ENCODE results near the gene CASKIN1. TPM values are rescaled to one million over a fixed set of nuclear protein-coding genes. Genes with fewer than 3 reads are reported as not detected.

The CASKIN1 gene
- total RNA-seq, 1 experiment from 2014 or later, result 7.9 TPM

- no peak overlapping the region for H3K27ac Mint-ChIP-seq
Measured at GRCh38 chr16:2178321-2179106, 17.9 kb downstream of the CASKIN1 start.

More at GRCh38 chr16:2178321-2179106, 17.9 kb downstream of the CASKIN1 start:
- no peak overlapping the region for H3K27ac ChIP-seq (ENCODE audit: insufficient read length, low read depth, low read length)
- no peak overlapping the region for H3K9ac ChIP-seq (ENCODE audit: extremely low read depth, insufficient read length, low read length)
- H3K79me2 ChIP-seq (ENCODE audit: insufficient read depth, low read length), result no peaks in the 10 kb centered on the region
- no peak overlapping the region for H3T11ph ChIP-seq (ENCODE audit: low read length)
- no peak overlapping the region for H3K4ac ChIP-seq (ENCODE audit: low read depth, low read length)
- WGBS (ENCODE audit: extremely low coverage, insufficient read length, low lambda C conversion rate), result no CpG with 5 or more reads among the region's 106 CpGs
- H4K91ac ChIP-seq (ENCODE audit: insufficient read length, low read depth, low read length), result no peak overlapping the region
- no peak overlapping the region for H2BK20ac ChIP-seq (ENCODE audit: low read depth, low read length, poor library complexity, severe bottlenecking)
- H4K8ac ChIP-seq (replicated peaks; ENCODE audit: insufficient read length, low read depth, low read length), result no peak overlapping the region
- no peak overlapping the region for H3K18ac ChIP-seq (ENCODE audit: insufficient read length, low read depth, low read length)
- Mint-ChIP-seq H3K4me1 (peaks cover 3 to 7% of the 10 kb centered on the region in 2 experiments), H3K27me3 (ENCODE audit: low read depth) (no peaks in the 10 kb centered on the region), H3K9me3 (no peaks in the 10 kb centered on the region), H3K4me3 (peak overlapping the region in 1 of 2 experiments; percentile 20; a peak in 1 of 5 replicates), H3K36me3 (ENCODE audit: insufficient read depth in 1 of 3, low read depth in 3 of 3) (peaks cover 10 to 36% (median 34%) of the 10 kb centered on the region in 3 experiments)
- DNase-seq, result peak; percentile 92
- H4K20me1 ChIP-seq (ENCODE audit: control insufficient read depth, insufficient read depth, insufficient read length), result no peaks in the 10 kb centered on the region
- H3K23me2 ChIP-seq (ENCODE audit: insufficient read length, low read depth, low read length, poor library complexity, severe bottlenecking), result peaks cover 4% of the 10 kb centered on the region
- no peaks in the 10 kb centered on the region for H3K4me1 ChIP-seq (ENCODE audit: insufficient read depth, low read length)
- no peaks in the 10 kb centered on the region for H3K9me3 ChIP-seq (ENCODE audit: control insufficient read depth, low read depth, low read length)
- no peak overlapping the region for H2BK120ac ChIP-seq (ENCODE audit: low read depth, low read length, poor library complexity, severe bottlenecking)
- no peak overlapping the region for H3K56ac ChIP-seq (ENCODE audit: insufficient read length, low read depth, low read length)
- H2BK15ac ChIP-seq (ENCODE audit: low read depth, low read length), result no peak overlapping the region
- no peak overlapping the region for H2AK5ac ChIP-seq (ENCODE audit: insufficient read length, low read length)
- no peak overlapping the region for H2AFZ ChIP-seq (ENCODE audit: low read length)
- no peaks in the 10 kb centered on the region for H3K79me1 ChIP-seq (ENCODE audit: insufficient read depth, low read depth, low read length, poor library complexity, severe bottlenecking)
- H3K23ac ChIP-seq (ENCODE audit: insufficient read length, low read depth, low read length), result no peak overlapping the region
- TF ChIP-seq CTCF (conservative IDR thresholded peaks at IDR 0.05), result no peak
- H3K4me2 ChIP-seq (ENCODE audit: insufficient read depth, insufficient read length, low read length), result no peak overlapping the region
- H3K14ac ChIP-seq (ENCODE audit: insufficient read depth, low read length), result no peak overlapping the region
- no peak overlapping the region for H2BK12ac ChIP-seq (ENCODE audit: insufficient read length, low read depth, low read length)
- H2BK5ac ChIP-seq (ENCODE audit: insufficient read length, low read length), result no peak overlapping the region
- no peaks in the 10 kb centered on the region for H3K27me3 ChIP-seq (ENCODE audit: insufficient read depth, low read length)
- H4K5ac ChIP-seq (ENCODE audit: insufficient read length, low read depth, low read length), result no peak overlapping the region

Data from H9 (cell line).